ENCODE measurements around the gene PEX13. TPM values are rescaled to one million over a fixed set of nuclear protein-coding genes. Genes with fewer than 3 reads are reported as not detected.

Gene PEX13
- total and polyA plus RNA-seq, 4 donors, result 10.6 to 42.8 (median 21.5) TPM

DNA sequence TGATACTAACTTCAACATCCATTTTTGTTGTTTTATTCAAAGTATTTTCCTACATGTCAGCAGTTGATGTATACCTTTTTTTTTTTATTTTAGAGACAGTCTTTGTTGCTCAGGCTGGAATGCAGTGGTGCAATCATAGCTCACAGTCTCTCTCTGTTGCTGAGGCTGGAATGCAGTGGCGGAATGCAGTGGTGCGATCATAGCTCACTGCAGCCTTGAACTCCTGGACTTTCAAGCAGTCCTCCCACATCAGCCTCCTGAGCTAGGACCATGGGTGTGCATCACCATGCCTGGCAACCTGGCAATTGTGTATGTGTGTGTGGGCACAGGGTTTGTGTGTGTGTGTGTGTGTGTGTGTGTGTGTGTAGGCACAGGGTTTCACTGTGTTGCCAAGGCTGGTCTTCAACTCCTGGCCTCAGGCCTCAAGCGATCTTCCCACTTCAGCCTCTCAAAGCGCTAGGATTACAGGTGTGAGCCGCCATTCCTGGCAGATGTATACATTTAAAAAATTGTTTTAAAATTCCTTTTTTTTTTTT is 72.9 kb downstream of the PEX13 start:
- H3K4me1 ChIP-seq (ENCODE audit: control insufficient read depth in 4 of 4, insufficient read depth in 4 of 4, low read length in 3 of 4), result no peaks in the 10 kb centered on the region
- H3K9ac ChIP-seq (ENCODE audit: low read depth in 1 of 2, low read length in 2 of 2), result no peak overlapping the region
- peaks cover 0 to 1% (median 0%) of the 10 kb centered on the region in 4 donors for H3K36me3 ChIP-seq (ENCODE audit: control insufficient read depth in 4 of 4, insufficient read depth in 3 of 4, low read depth in 1 of 4, low read length in 3 of 4)
- H3K4me3 ChIP-seq (ENCODE audit: low read depth in 1 of 3, low read length in 3 of 3), result no peak overlapping the region
- DNase-seq (ENCODE audit: low spot score), result no peak
- TF ChIP-seq, protein P1, sequence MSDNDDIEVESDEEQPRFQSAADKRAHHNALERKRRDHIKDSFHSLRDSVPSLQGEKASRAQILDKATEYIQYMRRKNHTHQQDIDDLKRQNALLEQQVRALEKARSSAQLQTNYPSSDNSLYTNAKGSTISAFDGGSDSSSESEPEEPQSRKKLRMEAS (IDR thresholded peaks at IDR 0.05), result no peak
- no peak for TF ChIP-seq EGR1 (IDR thresholded peaks at IDR 0.05; ENCODE audit: low read depth in 2 of 2)
- no peak for TF ChIP-seq TAF1 (conservative IDR thresholded peaks at IDR 0.05)
- no peaks in the 10 kb centered on the region for H3K9me3 ChIP-seq (ENCODE audit: control insufficient read depth in 4 of 4, low read length in 3 of 4)
- no peaks in the 10 kb centered on the region for H3K27me3 ChIP-seq (ENCODE audit: control insufficient read depth in 4 of 4, insufficient read depth in 4 of 4, low read length in 3 of 4)
- no peak overlapping the region for H3K27ac ChIP-seq (ENCODE audit: low read depth in 1 of 2, low read length in 2 of 2)
- WGBS, result 96% methylated on average over 5 of the region's 5 CpGs

DNA sequence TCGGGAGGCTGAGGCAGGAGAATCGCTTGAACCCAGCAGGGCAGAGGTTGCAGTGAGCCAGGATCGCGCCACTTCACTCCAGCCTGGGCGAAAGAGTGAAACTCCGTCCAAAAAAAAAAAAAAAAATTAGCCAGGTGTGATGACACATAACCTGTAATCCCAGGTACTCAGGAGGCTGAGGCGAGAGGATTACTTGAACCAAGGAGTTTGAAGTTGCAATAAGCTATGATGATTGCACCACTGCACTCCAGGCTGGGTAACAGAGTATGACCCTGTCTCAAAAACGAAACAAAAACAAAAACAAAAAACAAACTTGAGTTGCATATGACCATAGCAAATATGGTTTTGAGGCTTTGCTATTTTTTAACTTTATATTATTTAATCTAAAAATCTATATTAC is 74.0 kb downstream of the PEX13 start:
- Histone ChIP-seq H3K9me3 (ENCODE audit: control insufficient read depth in 4 of 4, low read length in 3 of 4) (no peaks in the 10 kb centered on the region), H3K9ac (ENCODE audit: low read depth in 1 of 2, low read length in 2 of 2) (no peak overlapping the region), H3K27me3 (ENCODE audit: control insufficient read depth in 4 of 4, insufficient read depth in 4 of 4, low read length in 3 of 4) (no peaks in the 10 kb centered on the region), H3K36me3 (ENCODE audit: control insufficient read depth in 4 of 4, insufficient read depth in 3 of 4, low read depth in 1 of 4, low read length in 3 of 4) (no peaks in the 10 kb centered on the region), H3K4me1 (ENCODE audit: control insufficient read depth in 4 of 4, insufficient read depth in 4 of 4, low read length in 3 of 4) (no peaks in the 10 kb centered on the region), H3K27ac (ENCODE audit: low read depth in 1 of 2, low read length in 2 of 2) (no peak overlapping the region), H3K4me3 (ENCODE audit: low read depth in 1 of 3, low read length in 3 of 3) (no peak overlapping the region)
- no peak for DNase-seq (ENCODE audit: low spot score)
- WGBS, result 96% methylated on average over 8 of the region's 8 CpGs
- TF ChIP-seq NR2F2 (IDR thresholded peaks at IDR 0.05) (no peak), YY1 (IDR thresholded peaks at IDR 0.05) (no peak), FOXA2 (IDR thresholded peaks at IDR 0.05) (no peak), FOXA1 (IDR thresholded peaks at IDR 0.05) (no peak), GABPA (IDR thresholded peaks at IDR 0.05 in 1 of 2, conservative IDR thresholded peaks at IDR 0.05 in 1 of 2) (no peak), HNF4A (conservative IDR thresholded peaks at IDR 0.05) (no peak), HNF4G (IDR thresholded peaks at IDR 0.05) (no peak)
- TF ChIP-seq, protein P2, sequence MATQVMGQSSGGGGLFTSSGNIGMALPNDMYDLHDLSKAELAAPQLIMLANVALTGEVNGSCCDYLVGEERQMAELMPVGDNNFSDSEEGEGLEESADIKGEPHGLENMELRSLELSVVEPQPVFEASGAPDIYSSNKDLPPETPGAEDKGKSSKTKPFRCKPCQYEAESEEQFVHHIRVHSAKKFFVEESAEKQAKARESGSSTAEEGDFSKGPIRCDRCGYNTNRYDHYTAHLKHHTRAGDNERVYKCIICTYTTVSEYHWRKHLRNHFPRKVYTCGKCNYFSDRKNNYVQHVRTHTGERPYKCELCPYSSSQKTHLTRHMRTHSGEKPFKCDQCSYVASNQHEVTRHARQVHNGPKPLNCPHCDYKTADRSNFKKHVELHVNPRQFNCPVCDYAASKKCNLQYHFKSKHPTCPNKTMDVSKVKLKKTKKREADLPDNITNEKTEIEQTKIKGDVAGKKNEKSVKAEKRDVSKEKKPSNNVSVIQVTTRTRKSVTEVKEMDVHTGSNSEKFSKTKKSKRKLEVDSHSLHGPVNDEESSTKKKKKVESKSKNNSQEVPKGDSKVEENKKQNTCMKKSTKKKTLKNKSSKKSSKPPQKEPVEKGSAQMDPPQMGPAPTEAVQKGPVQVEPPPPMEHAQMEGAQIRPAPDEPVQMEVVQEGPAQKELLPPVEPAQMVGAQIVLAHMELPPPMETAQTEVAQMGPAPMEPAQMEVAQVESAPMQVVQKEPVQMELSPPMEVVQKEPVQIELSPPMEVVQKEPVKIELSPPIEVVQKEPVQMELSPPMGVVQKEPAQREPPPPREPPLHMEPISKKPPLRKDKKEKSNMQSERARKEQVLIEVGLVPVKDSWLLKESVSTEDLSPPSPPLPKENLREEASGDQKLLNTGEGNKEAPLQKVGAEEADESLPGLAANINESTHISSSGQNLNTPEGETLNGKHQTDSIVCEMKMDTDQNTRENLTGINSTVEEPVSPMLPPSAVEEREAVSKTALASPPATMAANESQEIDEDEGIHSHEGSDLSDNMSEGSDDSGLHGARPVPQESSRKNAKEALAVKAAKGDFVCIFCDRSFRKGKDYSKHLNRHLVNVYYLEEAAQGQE (IDR thresholded peaks at IDR 0.05), result no peak

DNA sequence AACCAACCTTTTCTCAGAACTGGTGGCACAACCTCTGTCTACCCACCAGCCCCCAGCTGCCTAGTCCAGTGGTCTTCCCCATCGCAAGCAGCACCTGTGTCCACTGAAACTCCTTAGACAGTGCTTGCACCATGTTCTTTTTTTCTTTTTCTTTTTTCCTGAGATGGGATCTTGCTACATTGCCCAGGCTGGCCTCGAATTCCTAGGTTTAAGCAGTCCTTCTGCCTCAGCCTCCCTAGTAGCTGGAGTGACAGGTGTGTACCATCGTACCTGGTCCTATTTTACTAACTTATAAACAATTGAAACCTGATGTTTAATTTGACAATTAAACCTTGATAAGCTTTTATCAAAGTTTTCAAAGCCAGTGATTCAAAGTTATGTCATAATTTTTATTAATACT is 78.9 kb downstream of the PEX13 start:
- H3K27ac ChIP-seq (ENCODE audit: low read depth in 1 of 2, low read length in 2 of 2), result no peak overlapping the region
- no peaks in the 10 kb centered on the region for H3K27me3 ChIP-seq (ENCODE audit: control insufficient read depth in 4 of 4, insufficient read depth in 4 of 4, low read length in 3 of 4)
- H3K36me3 ChIP-seq (ENCODE audit: control insufficient read depth in 4 of 4, insufficient read depth in 3 of 4, low read depth in 1 of 4, low read length in 3 of 4), result no peaks in the 10 kb centered on the region
- H3K4me1 ChIP-seq (ENCODE audit: control insufficient read depth in 4 of 4, insufficient read depth in 4 of 4, low read length in 3 of 4), result no peaks in the 10 kb centered on the region
- H3K4me3 ChIP-seq (ENCODE audit: low read depth in 1 of 3, low read length in 3 of 3), result no peak overlapping the region
- DNase-seq (ENCODE audit: low spot score), result no peak
- H3K9ac ChIP-seq (ENCODE audit: low read depth in 1 of 2, low read length in 2 of 2), result no peak overlapping the region
- H3K9me3 ChIP-seq (ENCODE audit: control insufficient read depth in 4 of 4, low read length in 3 of 4), result no peaks in the 10 kb centered on the region
- 94% methylated on average over 3 of the region's 3 CpGs for WGBS
- TF ChIP-seq, protein P2 (IDR thresholded peaks at IDR 0.05), result no peak
- TF ChIP-seq, protein P3, sequence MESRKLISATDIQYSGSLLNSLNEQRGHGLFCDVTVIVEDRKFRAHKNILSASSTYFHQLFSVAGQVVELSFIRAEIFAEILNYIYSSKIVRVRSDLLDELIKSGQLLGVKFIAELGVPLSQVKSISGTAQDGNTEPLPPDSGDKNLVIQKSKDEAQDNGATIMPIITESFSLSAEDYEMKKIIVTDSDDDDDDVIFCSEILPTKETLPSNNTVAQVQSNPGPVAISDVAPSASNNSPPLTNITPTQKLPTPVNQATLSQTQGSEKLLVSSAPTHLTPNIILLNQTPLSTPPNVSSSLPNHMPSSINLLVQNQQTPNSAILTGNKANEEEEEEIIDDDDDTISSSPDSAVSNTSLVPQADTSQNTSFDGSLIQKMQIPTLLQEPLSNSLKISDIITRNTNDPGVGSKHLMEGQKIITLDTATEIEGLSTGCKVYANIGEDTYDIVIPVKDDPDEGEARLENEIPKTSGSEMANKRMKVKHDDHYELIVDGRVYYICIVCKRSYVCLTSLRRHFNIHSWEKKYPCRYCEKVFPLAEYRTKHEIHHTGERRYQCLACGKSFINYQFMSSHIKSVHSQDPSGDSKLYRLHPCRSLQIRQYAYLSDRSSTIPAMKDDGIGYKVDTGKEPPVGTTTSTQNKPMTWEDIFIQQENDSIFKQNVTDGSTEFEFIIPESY (IDR thresholded peaks at IDR 0.05), result no peak
- TF ChIP-seq YY1 (IDR thresholded peaks at IDR 0.05) (no peak), TAF1 (conservative IDR thresholded peaks at IDR 0.05) (no peak), NR2F2 (IDR thresholded peaks at IDR 0.05) (no peak), JUND (IDR thresholded peaks at IDR 0.05) (no peak), RXRA (IDR thresholded peaks at IDR 0.05) (no peak), HNF4A (conservative IDR thresholded peaks at IDR 0.05) (no peak), HNF4G (IDR thresholded peaks at IDR 0.05) (no peak)
- TF ChIP-seq, protein P4, sequence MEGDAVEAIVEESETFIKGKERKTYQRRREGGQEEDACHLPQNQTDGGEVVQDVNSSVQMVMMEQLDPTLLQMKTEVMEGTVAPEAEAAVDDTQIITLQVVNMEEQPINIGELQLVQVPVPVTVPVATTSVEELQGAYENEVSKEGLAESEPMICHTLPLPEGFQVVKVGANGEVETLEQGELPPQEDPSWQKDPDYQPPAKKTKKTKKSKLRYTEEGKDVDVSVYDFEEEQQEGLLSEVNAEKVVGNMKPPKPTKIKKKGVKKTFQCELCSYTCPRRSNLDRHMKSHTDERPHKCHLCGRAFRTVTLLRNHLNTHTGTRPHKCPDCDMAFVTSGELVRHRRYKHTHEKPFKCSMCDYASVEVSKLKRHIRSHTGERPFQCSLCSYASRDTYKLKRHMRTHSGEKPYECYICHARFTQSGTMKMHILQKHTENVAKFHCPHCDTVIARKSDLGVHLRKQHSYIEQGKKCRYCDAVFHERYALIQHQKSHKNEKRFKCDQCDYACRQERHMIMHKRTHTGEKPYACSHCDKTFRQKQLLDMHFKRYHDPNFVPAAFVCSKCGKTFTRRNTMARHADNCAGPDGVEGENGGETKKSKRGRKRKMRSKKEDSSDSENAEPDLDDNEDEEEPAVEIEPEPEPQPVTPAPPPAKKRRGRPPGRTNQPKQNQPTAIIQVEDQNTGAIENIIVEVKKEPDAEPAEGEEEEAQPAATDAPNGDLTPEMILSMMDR (IDR thresholded peaks at IDR 0.05; ENCODE audit: low read depth, low read length, missing input control), result no peak
- TF ChIP-seq, protein P1 (IDR thresholded peaks at IDR 0.05), result no peak
- TF ChIP-seq, protein P5, sequence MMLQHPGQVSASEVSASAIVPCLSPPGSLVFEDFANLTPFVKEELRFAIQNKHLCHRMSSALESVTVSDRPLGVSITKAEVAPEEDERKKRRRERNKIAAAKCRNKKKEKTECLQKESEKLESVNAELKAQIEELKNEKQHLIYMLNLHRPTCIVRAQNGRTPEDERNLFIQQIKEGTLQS (IDR thresholded peaks at IDR 0.05), result no peak
